Stimulated activated memory B cell treated with anti-CD40 and anti-IgM and Interleukin-4, amounts not matched to agents 10 μg/mL and 1 μg/mL and 100 μg/mL, for 72 hours (primary cell): Measurements from ENCODE around the gene STUB1.
"Not testable (repeated sequence)": the region's sequence is repeated elsewhere in the genome, so short reads cannot be mapped to it uniquely, and the experiment has no call there.

Experiments used
- ATAC-seq: fragments of 150-1000 bp; cut with Tn5 transposase; 2 replicates; pipeline ENCODE4 v1.10.0; 2021
- H3K27ac Mint-ChIP-seq: one replicate; pipeline ENCODE4 v1.8.0; 2022; ENCODE audit warnings: mild to moderate bottlenecking, mixed read lengths
- H3K27me3 Mint-ChIP-seq: one replicate; pipeline ENCODE4 v1.8.0; 2022; ENCODE audit warnings: mixed read lengths
- H3K36me3 Mint-ChIP-seq: one replicate; pipeline ENCODE4 v1.8.0; 2022; ENCODE audit warnings: mixed read lengths
- H3K4me1 Mint-ChIP-seq: one replicate; pipeline ENCODE4 v1.8.0; 2022; ENCODE audit warnings: mixed read lengths
- H3K4me3 Mint-ChIP-seq: one replicate; pipeline ENCODE4 v1.8.0; 2022; ENCODE audit warnings: mild to moderate bottlenecking, moderate library complexity, mixed read lengths
- H3K9me3 Mint-ChIP-seq: one replicate; pipeline ENCODE4 v1.8.0; 2022; ENCODE audit warnings: mixed read lengths

Gene STUB1

DNA sequence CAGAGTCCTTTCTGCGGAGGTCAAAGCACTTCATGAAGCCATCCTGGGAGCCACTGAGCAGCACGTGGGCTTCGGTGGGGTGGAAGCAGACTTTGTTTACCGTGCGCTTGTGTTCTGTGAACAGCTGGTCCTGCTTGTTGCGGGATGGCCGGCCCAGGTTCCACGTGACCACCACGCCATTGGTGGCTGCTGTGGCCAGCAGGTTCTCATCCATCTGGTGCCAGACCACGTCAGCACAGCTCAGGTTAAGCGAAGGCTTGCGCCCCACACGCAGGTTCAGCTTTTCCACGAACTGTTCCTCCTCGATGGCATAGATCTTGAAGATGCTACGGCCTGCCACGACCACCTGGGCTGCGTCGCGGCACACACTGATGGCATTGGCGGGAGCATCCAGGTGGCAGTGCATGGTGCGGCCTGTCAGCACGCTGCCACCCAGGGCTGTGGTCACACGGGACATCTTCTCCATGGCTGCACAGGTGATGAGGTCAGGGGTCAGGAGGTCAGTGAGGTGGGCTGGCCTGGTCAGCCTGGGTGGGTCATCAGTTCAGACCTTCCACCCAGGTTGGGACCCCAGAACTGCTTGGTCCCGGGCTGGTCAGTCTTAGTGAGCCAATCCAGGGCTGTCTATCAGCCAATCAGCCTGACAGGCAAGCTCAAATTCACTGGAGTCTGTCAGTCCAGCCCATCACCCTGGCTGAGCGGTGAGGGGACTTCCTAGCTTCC, 9.1 kb downstream of the STUB1 start:
- Mint-ChIP-seq H3K9me3 (peaks cover 5% of the 10 kb centered on the region), H3K27ac (peak overlapping the region; percentile 90), H3K36me3 (peaks cover 7% of the 10 kb centered on the region), H3K27me3 (peaks cover 11% of the 10 kb centered on the region), H3K4me3 (peak overlapping the region; percentile 89), H3K4me1 (peaks cover 43% of the 10 kb centered on the region)
- no peak for ATAC-seq

- H3K27me3 Mint-ChIP-seq = peaks cover 20% of the 10 kb centered on the region
- H3K36me3 Mint-ChIP-seq, H3K9me3 Mint-ChIP-seq, ATAC-seq: not testable (repeated sequence)
- peak overlapping the region; percentile 90 for H3K27ac Mint-ChIP-seq
- H3K4me1 Mint-ChIP-seq = peaks cover 48% of the 10 kb centered on the region
- peak overlapping the region; percentile 64 for H3K4me3 Mint-ChIP-seq
Observed at GRCh38 chr16:691242-691641, 11.0 kb downstream of the STUB1 start.

GRCh38 chr16:692356-693108, 12.3 kb downstream of the STUB1 start:
- Mint-ChIP-seq H3K36me3 (no peaks in the 10 kb centered on the region), H3K9me3 (peaks cover 5% of the 10 kb centered on the region), H3K27me3 (peaks cover 31% of the 10 kb centered on the region), H3K27ac (no peak overlapping the region), H3K4me1 (peaks cover 49% of the 10 kb centered on the region), H3K4me3 (no peak overlapping the region)
- no peak for ATAC-seq

GRCh38 chr16:693364-693763, 13.2 kb downstream of the STUB1 start:
- no peaks in the 10 kb centered on the region for H3K36me3 Mint-ChIP-seq
- H3K9me3 Mint-ChIP-seq = peaks cover 5% of the 10 kb centered on the region
- peaks cover 48% of the 10 kb centered on the region for H3K4me1 Mint-ChIP-seq
- no peak for ATAC-seq
- no peak overlapping the region for H3K27ac Mint-ChIP-seq
- peak overlapping the region; percentile 69 for H3K4me3 Mint-ChIP-seq
- H3K27me3 Mint-ChIP-seq = peaks cover 34% of the 10 kb centered on the region

GRCh38 chr16:693766-694165, 13.6 kb downstream of the STUB1 start:
- Mint-ChIP-seq H3K4me3 (peak overlapping the region; percentile 69), H3K9me3 (peaks cover 5% of the 10 kb centered on the region), H3K4me1 (peaks cover 44% of the 10 kb centered on the region), H3K36me3 (no peaks in the 10 kb centered on the region), H3K27me3 (peaks cover 38% of the 10 kb centered on the region), H3K27ac (no peak overlapping the region)
- ATAC-seq = peak; percentile 3

- H3K27me3 Mint-ChIP-seq = peaks cover 41% of the 10 kb centered on the region
- ATAC-seq = no peak
- peak overlapping the region; percentile 67 for H3K4me3 Mint-ChIP-seq
- H3K27ac Mint-ChIP-seq = no peak overlapping the region
- peaks cover 5% of the 10 kb centered on the region for H3K9me3 Mint-ChIP-seq
- H3K36me3 Mint-ChIP-seq = no peaks in the 10 kb centered on the region
- peaks cover 41% of the 10 kb centered on the region for H3K4me1 Mint-ChIP-seq
Observed at GRCh38 chr16:694187-694862, 14.1 kb downstream of the STUB1 start.

GRCh38 chr16:694863-695354, 14.7 kb downstream of the STUB1 start:
- no peak for ATAC-seq
- peaks cover 39% of the 10 kb centered on the region for H3K4me1 Mint-ChIP-seq
- H3K36me3 Mint-ChIP-seq = no peaks in the 10 kb centered on the region
- no peak overlapping the region for H3K27ac Mint-ChIP-seq
- H3K9me3 Mint-ChIP-seq = peaks cover 5% of the 10 kb centered on the region
- peaks cover 41% of the 10 kb centered on the region for H3K27me3 Mint-ChIP-seq
- peak overlapping the region; percentile 38 for H3K4me3 Mint-ChIP-seq

GRCh38 chr16:695355-696089, 15.3 kb downstream of the STUB1 start:
- H3K27ac Mint-ChIP-seq = peak overlapping the region; percentile 44

GRCh38 chr16:698911-699671, 18.9 kb downstream of the STUB1 start:
- Mint-ChIP-seq H3K4me1 (peaks cover 28% of the 10 kb centered on the region), H3K4me3 (no peak overlapping the region), H3K27ac (no peak overlapping the region), H3K36me3 (no peaks in the 10 kb centered on the region), H3K27me3 (peaks cover 63% of the 10 kb centered on the region), H3K9me3 (no peaks in the 10 kb centered on the region)
- ATAC-seq = no peak

More at GRCh38 chr16:695355-696089, 15.3 kb downstream of the STUB1 start:
- peaks cover 41% of the 10 kb centered on the region for H3K27me3 Mint-ChIP-seq
- peak overlapping the region; percentile 72 for H3K4me3 Mint-ChIP-seq
- no peaks in the 10 kb centered on the region for H3K36me3 Mint-ChIP-seq
- ATAC-seq = peak; percentile 84
- H3K4me1 Mint-ChIP-seq = peaks cover 36% of the 10 kb centered on the region
- H3K9me3 Mint-ChIP-seq = peaks cover 5% of the 10 kb centered on the region

DNA sequence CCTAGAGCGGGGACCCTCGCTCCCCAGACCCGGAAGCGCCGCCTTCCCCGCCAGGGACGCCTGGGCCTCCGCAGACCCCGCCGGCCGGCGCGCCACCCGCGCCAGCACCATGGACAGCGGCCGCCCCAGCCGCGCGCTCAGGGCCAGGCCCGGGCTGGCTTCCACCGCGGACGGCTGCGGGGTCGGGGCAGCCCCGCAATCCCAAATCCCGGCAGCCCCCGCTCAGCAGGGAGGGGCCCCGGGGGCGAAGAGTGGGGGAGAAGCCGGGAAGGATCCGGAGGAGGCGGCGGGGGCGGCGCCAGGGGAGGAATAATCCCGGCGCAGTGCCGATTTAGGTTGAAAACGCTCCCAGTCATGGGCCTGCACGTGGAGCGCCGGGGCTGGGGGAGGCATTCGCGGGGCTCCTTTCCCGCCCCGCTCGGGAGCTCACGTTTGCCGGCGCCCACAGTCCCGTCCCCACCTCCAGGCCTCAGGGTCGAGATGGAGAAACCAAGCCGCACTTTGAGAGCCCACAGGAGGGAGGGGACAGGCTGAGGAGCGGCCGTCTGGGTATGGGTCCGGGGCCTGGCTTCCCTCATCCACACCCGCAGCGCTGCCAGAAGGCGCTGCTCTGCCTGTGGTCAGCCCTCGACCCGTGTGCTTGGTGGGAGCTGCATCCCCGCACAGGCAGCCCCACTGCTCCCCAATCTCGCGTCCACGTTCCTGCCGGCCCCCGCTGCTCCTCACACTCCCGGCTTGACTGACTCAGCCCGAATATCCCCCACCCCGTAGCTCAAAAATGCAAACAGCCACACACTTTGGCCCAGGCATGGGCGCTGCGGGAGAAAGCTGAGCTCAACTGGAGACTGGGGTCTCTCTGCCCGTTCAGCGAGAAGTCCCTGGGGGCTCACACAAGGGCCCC, 20.7 kb downstream of the STUB1 start:
- Mint-ChIP-seq H3K27me3 (peaks cover 65% of the 10 kb centered on the region), H3K27ac (no peak overlapping the region), H3K9me3 (no peaks in the 10 kb centered on the region), H3K36me3 (no peaks in the 10 kb centered on the region), H3K4me3 (no peak overlapping the region), H3K4me1 (peaks cover 15% of the 10 kb centered on the region)
- no peak for ATAC-seq

- Mint-ChIP-seq H3K27ac (no peak overlapping the region), H3K27me3 (peaks cover 67% of the 10 kb centered on the region), H3K36me3 (no peaks in the 10 kb centered on the region), H3K4me3 (no peak overlapping the region), H3K4me1 (peaks cover 17% of the 10 kb centered on the region), H3K9me3 (no peaks in the 10 kb centered on the region)
- no peak for ATAC-seq
Observed at GRCh38 chr16:702341-702740, 22.1 kb downstream of the STUB1 start.

- Mint-ChIP-seq H3K9me3 (no peaks in the 10 kb centered on the region), H3K4me1 (peaks cover 17% of the 10 kb centered on the region), H3K4me3 (no peak overlapping the region), H3K27me3 (peaks cover 72% of the 10 kb centered on the region), H3K36me3 (no peaks in the 10 kb centered on the region), H3K27ac (no peak overlapping the region)
- no peak for ATAC-seq
Observed at GRCh38 chr16:703406-703805, 23.2 kb downstream of the STUB1 start.

DNA sequence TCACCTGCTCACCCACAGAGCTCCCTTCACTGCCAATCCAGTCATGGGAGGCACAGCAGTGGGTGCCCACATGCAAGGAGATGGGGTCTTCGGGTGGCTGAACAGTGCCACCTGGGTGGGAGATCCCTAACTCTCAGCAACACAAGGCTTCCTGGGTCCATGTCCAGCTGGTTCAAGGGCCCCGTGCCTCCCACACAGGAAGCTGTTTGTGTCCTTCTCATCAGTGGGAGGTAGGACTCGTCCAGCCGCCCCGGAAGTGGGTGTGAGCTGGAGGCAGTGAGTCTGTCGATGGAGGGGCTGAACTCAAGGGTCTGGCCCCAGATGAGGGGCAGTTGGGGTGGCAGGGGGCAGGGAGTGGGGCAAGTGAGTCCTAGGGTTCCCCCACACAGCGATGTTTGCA, 23.8 kb downstream of the STUB1 start:
- ATAC-seq = no peak
- Mint-ChIP-seq H3K27ac (no peak overlapping the region), H3K27me3 (peaks cover 72% of the 10 kb centered on the region), H3K36me3 (no peaks in the 10 kb centered on the region), H3K4me1 (peaks cover 17% of the 10 kb centered on the region), H3K9me3 (no peaks in the 10 kb centered on the region), H3K4me3 (no peak overlapping the region)
